Uterine smooth muscle cell (primary cell): ENCODE data around the gene PJA1. TPM values are rescaled to one million over a fixed set of nuclear protein-coding genes. Genes with fewer than 3 reads are reported as not detected.

ENCODE experiments used
- total RNA-seq: library from RNA; depleted of rRNA; stranded (reverse); fragments of >200 nt; gene quantifications from 2 replicates; pipeline ENCODE4 v1.2.3, GENCODE V29; 2014

The PJA1 gene, protein sequence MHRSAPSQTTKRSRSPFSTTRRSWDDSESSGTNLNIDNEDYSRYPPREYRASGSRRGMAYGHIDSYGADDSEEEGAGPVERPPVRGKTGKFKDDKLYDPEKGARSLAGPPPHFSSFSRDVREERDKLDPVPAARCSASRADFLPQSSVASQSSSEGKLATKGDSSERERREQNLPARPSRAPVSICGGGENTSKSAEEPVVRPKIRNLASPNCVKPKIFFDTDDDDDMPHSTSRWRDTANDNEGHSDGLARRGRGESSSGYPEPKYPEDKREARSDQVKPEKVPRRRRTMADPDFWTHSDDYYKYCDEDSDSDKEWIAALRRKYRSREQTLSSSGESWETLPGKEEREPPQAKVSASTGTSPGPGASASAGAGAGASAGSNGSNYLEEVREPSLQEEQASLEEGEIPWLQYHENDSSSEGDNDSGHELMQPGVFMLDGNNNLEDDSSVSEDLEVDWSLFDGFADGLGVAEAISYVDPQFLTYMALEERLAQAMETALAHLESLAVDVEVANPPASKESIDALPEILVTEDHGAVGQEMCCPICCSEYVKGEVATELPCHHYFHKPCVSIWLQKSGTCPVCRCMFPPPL
- 35.4 and 36.5 TPM in 2 replicates for total RNA-seq

GRCh38 chrX:69165087-69165651, at the start of gene PJA1:
PJA1 (minus strand) TSS chrX:69165453; CDS start chrX:69163073, 2,380 bp downstream.

